GM21825 (cell line): Measurements from ENCODE around the gene GPR149.
"Not testable (repeated sequence)": the region's sequence is repeated elsewhere in the genome, so short reads cannot be mapped to it uniquely, and the experiment has no call there.

Source experiments
- ATAC-seq: cut with Tn5 transposase; IDR thresholded peaks from one replicate; pipeline ENCODE4 v1.9.1; 2021; ENCODE audit warnings: mild to moderate bottlenecking, moderate library complexity; ENCODE audit not compliant: unreplicated experiment

The GPR149 gene

GRCh38 chr3:154430014-154430413 is at the start of gene GPR149:
GPR149 (minus strand) TSS chr3:154430190; CDS start chr3:154429615, 575 bp downstream.
- ATAC-seq: no peak

- ATAC-seq: no peak
Observed at GRCh38 chr3:154473769-154474168, 43.8 kb upstream of the GPR149 start.

DNA sequence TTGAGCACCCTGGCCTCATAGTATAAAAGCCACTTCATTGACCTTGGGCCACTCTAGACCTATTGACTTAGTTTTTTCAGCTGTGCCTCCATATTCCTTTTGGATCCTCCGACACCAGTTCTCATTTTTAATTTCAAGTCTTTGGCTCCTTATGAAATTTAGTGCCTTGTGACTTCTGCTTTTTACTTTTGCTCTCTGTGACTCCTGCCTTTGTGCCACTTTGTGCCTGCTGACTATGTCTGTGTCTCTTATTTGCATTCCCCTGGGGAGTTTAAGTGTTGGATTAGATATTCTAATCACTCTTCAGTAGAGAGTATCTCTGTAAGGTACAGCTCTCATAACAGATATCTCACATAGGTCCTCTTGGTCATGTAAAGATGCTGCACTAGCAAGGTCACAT is 39.6 kb upstream of the GPR149 start:
- no peak for ATAC-seq

DNA sequence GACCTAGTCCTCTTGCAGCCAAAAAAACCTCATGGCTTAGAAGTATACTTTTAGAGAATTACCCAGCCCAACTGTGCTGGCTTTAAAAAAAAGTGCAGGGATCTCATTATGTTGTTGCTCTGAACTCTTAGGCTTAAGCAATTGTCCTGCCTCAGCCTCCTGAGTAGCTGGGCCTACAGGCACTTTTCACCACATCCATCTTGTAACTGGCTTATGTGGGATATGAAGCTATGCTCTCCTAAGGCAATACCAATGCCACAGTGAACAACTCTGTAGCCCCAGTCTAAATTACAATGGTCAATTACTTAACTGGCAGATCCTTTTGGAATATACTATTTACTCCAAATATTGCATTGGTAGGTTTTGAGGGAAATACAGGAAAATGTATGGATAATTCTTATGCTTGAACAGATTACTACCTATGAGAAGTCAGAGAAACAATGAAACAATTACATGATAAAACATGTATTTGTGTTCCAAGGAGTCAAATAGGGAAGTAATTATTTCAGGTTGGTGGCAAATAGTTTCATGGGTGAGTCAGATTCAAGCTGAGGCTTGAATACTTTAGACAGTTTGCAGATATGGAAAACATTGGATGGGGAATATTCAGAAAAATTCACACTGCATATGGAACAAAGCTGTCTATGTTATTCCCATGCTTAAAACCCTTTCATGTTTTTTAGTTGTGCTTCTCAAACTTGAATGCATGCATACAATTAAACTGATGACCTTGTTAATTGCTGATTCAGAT is 34.6 kb upstream of the GPR149 start:
- ATAC-seq: no peak

DNA sequence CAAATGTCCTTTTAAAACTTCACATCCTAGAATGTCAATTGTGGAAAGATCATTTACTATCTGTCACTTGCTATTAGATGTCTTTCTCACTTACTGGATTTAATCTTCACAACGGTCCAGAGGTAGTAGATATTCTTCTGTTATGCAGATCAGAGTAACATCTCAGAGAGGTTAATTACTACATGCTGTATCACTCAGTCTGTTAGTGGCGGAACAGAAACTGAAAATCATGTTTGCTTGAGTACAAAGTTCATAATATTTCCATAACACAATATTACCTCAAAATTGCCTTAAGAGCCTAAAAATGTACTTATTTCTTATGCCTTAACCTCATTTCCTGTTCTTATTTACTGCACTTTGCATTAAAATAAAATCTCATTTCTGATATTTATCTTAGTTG is 28.6 kb upstream of the GPR149 start:
- ATAC-seq: no peak

GRCh38 chr3:154439081-154439480 is 9.1 kb upstream of the GPR149 start:
- ATAC-seq: not testable (repeated sequence)

DNA sequence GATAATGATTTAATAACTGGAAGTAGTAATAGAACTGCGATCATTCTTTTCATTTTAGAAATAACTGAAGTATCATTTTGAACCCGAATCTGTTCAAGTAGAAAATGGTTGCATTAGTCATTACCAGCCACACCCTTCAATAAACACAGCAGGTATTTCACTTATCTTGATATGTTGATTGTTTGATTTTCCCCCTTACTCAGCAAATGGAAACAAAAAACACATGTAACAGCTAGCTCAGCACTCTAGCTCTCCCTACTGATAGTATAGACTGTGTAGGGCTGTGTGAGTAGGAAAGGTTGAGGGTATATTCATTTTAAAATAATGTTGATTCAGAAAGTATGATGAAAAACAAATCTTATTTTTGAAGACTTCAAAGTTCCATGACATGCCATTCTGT is 1.1 kb upstream of the GPR149 start:
- no peak for ATAC-seq

GRCh38 chr3:154428286-154429206 is 1.4 kb downstream of the GPR149 start:
- ATAC-seq: no peak

DNA sequence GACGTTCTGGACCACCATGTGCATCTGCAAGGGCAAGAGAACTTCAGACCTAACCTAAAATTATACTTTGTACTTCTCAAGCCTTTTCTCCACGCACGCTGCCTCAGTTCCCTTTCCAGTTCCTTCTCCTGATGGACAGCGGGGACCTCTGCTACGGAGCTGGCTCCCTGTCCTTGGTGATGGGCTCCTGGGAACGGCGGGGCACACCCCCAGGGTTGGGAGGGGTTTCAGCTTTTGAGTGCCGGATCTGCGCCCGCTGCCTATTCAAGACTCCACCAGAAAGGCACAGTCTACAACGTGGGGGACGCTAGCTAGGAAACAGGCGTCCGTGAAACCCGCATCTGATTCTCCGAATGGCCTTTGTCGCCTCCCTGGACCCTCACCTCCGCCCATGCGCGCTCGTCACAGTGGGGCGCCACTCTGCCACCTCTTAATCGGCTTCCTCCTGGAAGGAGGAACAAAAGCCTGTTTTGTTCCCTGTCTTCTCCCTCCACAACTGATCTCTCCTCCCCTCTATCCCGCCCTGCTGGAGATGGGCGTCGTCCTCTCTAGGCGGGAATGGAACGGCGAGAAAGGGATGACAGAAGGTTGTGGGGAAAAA is 2.2 kb downstream of the GPR149 start:
- no peak for ATAC-seq

DNA sequence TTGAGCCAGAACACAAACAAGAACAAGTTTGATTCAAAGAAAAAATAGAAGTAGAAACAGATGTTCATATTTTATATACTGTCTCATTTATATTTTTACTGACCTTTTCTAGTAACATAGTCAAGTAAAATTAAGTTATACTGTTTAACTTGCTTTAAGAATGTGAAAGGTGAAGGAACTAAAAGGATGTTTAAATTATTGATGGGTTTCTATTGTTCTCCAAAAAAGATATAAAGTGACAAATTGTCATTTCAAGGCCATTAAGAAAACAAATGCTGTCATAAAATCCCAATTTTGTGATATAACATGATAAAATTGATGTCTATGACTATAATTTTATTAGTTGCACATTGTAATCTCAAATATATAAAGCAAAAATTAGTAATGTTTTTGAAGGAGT is 7.3 kb downstream of the GPR149 start:
- ATAC-seq: no peak

DNA sequence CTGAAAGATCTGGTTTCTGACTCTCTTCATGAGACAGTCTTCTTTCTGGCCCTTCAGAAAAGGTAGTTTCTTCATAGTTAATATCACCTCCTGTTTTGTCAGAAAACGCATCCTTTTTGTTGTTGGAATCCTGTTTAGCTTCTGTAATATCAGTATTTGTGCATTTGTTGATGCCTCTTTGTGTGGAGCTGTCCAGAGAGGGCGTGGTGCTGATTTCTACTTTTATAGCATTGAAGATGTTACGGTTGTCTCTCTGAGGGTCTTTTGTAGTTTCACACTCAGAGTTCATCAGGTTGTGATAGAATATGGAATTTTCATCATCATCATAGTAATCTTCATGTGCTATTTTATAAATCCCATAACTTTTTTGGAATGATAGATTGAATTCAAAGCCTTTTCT is 8.9 kb downstream of the GPR149 start:
- no peak for ATAC-seq

GRCh38 chr3:154398084-154398967 is 31.7 kb downstream of the GPR149 start:
- peak; percentile 98 for ATAC-seq

- no peak for ATAC-seq
Observed at GRCh38 chr3:154389861-154390260, 40.1 kb downstream of the GPR149 start.

DNA sequence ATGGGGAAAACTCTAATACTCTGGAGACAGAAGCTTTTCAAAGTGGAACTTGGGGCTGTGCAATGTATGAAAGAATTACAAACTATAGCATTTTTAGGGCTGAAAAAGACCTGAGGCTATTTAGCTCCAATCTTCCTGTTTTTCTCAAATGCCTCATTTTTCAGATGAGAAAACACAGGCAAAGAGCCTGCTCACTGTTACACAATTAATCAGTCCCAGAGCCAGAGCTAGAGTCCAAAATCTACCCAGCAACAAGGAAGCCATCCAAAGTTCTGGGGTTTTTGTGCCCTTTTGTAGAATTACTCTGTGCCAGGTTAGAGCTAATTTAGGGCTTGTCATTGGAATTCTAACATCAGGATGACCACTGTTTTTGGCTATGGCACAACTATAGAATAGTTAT is 45.5 kb downstream of the GPR149 start:
- no peak for ATAC-seq

GRCh38 chr3:154378311-154378710 is 51.7 kb downstream of the GPR149 start:
- ATAC-seq: no peak

DNA sequence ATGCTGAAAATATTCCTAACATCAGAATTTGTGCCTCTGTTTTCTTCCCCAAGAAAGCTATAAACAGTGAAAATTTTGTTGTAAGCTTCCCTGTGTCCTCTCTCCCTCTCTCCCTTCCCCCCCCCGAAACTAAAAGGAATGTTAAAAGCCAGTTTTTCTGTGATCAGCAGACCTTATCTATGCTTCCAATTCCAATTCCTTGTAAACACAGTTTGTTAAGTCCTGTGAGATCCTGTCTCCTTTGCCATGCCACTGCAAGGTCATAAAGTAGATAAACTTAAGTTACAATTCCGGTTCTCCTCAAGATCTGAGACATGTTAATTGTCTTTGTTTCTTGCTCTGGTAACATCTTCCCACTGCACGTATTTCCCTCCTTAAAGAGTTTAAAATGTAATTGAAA is 62.8 kb downstream of the GPR149 start:
- no peak for ATAC-seq

- ATAC-seq: no peak
Observed at GRCh38 chr3:154364849-154365248, 65.1 kb downstream of the GPR149 start.

GRCh38 chr3:154361099-154361498 is 68.9 kb downstream of the GPR149 start:
- ATAC-seq: no peak

GRCh38 chr3:154356009-154356408 is 74.0 kb downstream of the GPR149 start:
- ATAC-seq: no peak

- ATAC-seq: no peak
Observed at GRCh38 chr3:154349223-154349622, 80.8 kb downstream of the GPR149 start.
